ENCODE data around the gene NBEAL1. TPM values are rescaled to one million over a fixed set of nuclear protein-coding genes. Genes with fewer than 3 reads are reported as not detected.
"Not testable (repeated sequence)": the region's sequence is repeated elsewhere in the genome, so short reads cannot be mapped to it uniquely, and the experiment has no call there.

The NBEAL1 gene
- total RNA-seq, 1 donor = 48.9 TPM

DNA sequence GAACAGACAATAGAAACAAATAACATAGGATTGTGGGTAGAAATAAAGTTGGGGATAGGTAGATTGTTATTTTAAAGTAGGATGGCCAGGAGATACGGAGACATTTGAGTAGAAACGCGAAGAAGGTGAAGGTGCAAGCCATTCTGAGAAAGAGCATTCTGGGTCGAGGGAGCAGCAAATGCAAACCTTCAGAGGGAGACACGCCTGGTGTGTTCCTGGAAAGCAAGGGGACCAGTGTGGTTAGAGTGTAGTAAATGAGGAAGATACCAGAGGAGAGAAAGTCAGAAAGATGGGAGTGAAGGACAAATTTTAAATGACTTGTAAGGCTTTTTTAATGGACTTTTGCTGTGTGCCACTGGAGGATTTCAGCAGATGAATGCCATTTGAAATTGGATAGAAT is 225.8 kb downstream of the NBEAL1 start:
- H3K4me3 ChIP-seq (ENCODE audit: low read depth, low read length) = peak overlapping the region; percentile 94
- TF ChIP-seq, protein P1, sequence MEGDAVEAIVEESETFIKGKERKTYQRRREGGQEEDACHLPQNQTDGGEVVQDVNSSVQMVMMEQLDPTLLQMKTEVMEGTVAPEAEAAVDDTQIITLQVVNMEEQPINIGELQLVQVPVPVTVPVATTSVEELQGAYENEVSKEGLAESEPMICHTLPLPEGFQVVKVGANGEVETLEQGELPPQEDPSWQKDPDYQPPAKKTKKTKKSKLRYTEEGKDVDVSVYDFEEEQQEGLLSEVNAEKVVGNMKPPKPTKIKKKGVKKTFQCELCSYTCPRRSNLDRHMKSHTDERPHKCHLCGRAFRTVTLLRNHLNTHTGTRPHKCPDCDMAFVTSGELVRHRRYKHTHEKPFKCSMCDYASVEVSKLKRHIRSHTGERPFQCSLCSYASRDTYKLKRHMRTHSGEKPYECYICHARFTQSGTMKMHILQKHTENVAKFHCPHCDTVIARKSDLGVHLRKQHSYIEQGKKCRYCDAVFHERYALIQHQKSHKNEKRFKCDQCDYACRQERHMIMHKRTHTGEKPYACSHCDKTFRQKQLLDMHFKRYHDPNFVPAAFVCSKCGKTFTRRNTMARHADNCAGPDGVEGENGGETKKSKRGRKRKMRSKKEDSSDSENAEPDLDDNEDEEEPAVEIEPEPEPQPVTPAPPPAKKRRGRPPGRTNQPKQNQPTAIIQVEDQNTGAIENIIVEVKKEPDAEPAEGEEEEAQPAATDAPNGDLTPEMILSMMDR (IDR thresholded peaks at IDR 0.05; ENCODE audit: insufficient read depth, low read length) = no peak
- no peak for DNase-seq (ENCODE audit: low read depth)

DNA sequence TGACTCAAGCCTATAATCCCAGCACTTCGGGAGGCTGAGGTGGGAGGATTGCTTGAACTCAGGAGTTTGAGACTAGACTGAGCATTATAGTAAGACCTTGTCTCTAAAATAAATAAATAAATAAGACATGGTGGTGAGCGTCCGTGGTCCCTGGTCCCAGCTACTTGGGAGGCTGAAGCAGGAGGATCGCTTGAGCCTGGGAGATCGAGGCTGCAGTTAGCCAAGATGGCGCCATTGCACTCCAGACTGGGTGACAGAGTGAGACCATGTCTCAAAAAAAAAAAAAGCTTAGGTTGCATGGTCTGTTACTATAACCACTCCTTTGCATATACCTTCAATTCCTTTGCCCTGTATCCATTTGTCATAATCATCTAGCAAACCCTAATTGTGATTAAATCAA is 227.8 kb downstream of the NBEAL1 start:
- no peak for DNase-seq (ENCODE audit: low read depth)
- H3K4me3 ChIP-seq (ENCODE audit: low read depth, low read length) = no peak overlapping the region
- TF ChIP-seq, protein P1 (IDR thresholded peaks at IDR 0.05; ENCODE audit: insufficient read depth, low read length) = no peak

DNA sequence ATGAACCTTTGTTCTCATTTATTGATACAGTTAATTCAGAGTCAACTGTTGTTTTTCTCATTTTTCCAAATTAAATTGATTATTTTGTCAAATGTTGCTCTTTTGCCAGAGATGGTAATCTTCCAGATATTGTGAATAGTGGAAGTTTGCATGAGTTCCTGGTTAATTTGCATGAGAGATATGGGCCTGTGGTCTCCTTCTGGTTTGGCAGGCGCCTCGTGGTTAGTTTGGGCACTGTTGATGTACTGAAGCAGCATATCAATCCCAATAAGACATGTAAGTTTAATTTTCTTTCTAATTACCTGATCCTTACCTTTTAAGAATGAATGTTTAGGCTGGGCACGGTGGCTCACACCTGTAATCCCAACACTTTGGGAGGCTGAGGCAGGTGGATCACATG is 232.0 kb downstream of the NBEAL1 start:
- DNase-seq (ENCODE audit: low read depth) = no peak
- TF ChIP-seq, protein P1 (IDR thresholded peaks at IDR 0.05; ENCODE audit: insufficient read depth, low read length) = no peak
- no peak overlapping the region for H3K4me3 ChIP-seq (ENCODE audit: low read depth, low read length)

DNA sequence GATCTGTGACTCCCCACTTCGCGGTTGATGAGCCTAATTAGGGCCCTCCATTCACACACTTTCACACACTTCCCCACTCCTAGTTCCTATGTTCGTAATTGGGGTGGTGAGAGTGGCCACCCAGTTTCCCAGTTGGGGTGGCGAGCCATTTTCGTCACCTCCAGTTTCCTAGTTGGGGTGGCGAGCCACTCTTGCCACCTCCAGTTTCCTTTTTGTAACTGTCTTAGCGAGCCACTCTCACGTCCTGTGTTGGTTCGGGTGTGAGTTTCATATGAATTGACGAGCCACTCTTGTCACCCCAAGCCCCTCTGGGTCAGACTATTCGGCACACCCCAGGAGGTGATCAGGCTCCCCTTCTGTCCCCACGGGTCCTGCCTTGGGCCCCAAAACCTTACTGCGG is 238.1 kb downstream of the NBEAL1 start:
- TF ChIP-seq, protein P1 (IDR thresholded peaks at IDR 0.05; ENCODE audit: insufficient read depth, low read length) = no peak
- no peak overlapping the region for H3K4me3 ChIP-seq (ENCODE audit: low read depth, low read length)
- no peak for DNase-seq (ENCODE audit: low read depth)

DNA sequence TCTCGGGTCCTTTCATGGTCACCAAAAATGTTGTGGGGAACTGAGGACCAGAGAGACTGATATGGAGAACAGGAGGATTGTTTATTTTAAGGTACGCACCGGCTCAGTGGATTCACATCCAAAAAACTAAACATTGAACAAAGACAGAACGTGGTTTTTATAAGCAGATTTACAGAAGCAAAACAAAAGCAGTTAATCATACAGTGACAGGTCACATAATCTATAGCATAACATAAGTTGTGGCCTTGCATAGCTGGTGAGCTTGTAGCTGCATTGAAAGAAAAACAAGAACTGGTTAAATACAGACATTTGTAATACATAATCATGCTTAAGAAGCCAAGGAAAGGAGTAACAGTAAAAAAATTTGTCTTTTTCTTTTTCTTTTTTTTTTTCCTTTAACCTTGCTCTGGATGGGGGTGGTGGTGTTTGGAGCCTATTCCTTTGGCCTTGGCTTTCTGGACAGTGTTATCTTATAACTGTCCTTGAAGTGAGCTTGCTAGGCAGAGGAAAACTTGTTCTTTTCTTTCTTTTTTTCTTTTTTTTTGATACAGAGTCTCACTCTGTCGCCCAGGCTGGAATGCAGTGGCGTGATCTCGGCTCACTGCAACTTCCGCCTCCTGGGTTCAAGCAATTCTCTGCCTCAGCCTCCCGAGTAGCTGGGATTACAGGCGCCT is 238.9 kb downstream of the NBEAL1 start:
- not testable (repeated sequence) for H3K4me3 ChIP-seq (ENCODE audit: low read depth, low read length); DNase-seq (ENCODE audit: low read depth)

DNA sequence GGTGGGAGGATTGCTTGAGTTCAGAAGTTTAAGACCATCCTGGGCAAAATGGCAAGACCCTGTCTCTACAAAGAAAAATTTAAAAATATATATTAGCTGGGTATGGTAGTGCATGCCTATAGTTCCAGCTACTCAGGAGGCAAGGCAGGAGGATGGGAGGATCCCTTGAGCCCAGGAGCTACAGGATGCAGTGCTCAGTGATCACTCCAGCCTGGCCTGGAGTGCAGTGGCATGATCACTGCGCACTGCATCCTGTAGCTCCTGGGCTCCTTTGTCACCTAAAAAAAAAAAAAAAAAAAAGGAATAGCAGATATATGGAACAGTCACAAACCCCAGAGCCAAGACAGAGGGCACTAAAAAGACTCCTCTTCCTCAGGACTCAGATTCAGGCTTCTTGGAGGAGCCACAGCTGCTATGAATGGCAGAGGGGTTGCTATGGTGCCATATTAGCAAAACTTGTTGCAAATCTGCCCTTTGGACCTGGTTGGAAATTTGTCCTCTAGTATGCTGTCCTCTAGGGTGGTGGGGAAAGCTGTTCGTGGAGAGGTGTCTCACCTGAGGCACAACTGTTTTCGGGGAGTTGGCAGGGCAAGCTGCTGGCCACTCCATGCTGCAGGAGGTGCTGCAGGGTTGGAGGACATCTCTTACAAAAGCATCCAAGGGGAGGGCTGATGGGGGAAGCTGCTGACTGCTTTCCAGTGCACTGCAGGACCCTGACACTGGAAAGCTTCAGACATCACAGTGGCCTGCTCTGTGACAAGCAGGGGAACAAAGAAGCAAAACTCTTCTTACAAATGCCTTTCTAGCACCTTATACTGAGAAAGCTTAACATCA is 246.9 kb downstream of the NBEAL1 start:
- no peak overlapping the region for H3K4me3 ChIP-seq (ENCODE audit: low read depth, low read length)
- TF ChIP-seq, protein P1 (IDR thresholded peaks at IDR 0.05; ENCODE audit: insufficient read depth, low read length) = no peak
- DNase-seq (ENCODE audit: low read depth) = no peak

Small RNA genes within 50 kb of the gene (small RNA-seq; reads per million reads assigned to genes)
- not detected for gene AC010900.2
- not detected for gene RF00408
- not detected for gene RN7SL670P

Other genes with a start within 250 kb of the NBEAL1 start
- 8.9 TPM in 2 replicates for gene ICA1L, start 143.1 kb upstream of the NBEAL1 start, total RNA-seq (ENCODE audit: low replicate concordance)
- 28.1 and 34.4 TPM in 2 replicates for gene WDR12, start 103.2 kb upstream of the NBEAL1 start, total RNA-seq (ENCODE audit: low replicate concordance)
- 14.0 and 14.2 TPM in 2 replicates for gene CARF, start 102.6 kb upstream of the NBEAL1 start, total RNA-seq (ENCODE audit: low replicate concordance)
- gene CYP20A1, start 224.1 kb downstream of the NBEAL1 start, total RNA-seq (ENCODE audit: low replicate concordance) = 51.7 and 69.4 TPM in 2 replicates

Measured in fibroblast of the aortic adventitia (primary cell).